Muscle layer of duodenum (tissue), 2 donors: ENCODE measurements around the gene CXXC4.
A peak's percentile ranks its signal among the peaks of the same experiment; 100 is the strongest.

Source experiments
- H3K27ac ChIP-seq: one replicate; pipeline ENCODE4 v1.7.0; 2013; ENCODE audit warnings: mild to moderate bottlenecking, low read length
- H3K27me3 ChIP-seq: one replicate; pipeline ENCODE4 v1.7.0; 2013; ENCODE audit warnings: low read depth, mild to moderate bottlenecking, control low read depth, low read length
- H3K36me3 ChIP-seq, 2 donors: one replicate each; pipeline ENCODE4 v1.7.0; 2013; ENCODE audit warnings: low read length in 2 of 2, control low read depth in 1 of 2, mild to moderate bottlenecking in 1 of 2; ENCODE audit not compliant: insufficient read depth in 2 of 2, control insufficient read depth in 1 of 2
- H3K4me1 ChIP-seq, 2 donors: one replicate each; pipeline ENCODE4 v1.7.0; 2013; ENCODE audit warnings: low read length in 2 of 2, mild to moderate bottlenecking in 2 of 2, control low read depth in 1 of 2, moderate library complexity in 1 of 2; ENCODE audit not compliant: insufficient read depth in 2 of 2, control insufficient read depth in 1 of 2
- H3K4me3 ChIP-seq, 2 donors: one replicate each; pipeline ENCODE4 v1.7.0; 2013; ENCODE audit warnings: low read length in 2 of 2, low read depth in 1 of 2, mild to moderate bottlenecking in 1 of 2
- H3K9me3 ChIP-seq, 2 donors: one replicate each; pipeline ENCODE4 v1.7.0; 2013; ENCODE audit warnings: low read length in 2 of 2, control low read depth in 1 of 2, mild to moderate bottlenecking in 1 of 2; ENCODE audit not compliant: control insufficient read depth in 1 of 2
- donor health status: healthy.

CXXC4 gene

GRCh38 chr4:104494822-104495559 is at the start of gene CXXC4:
Gene CXXC4 (minus strand): TSS chr4:104494894. CDS start chr4:104491802, 3,092 bp downstream.
- no peaks in the 10 kb centered on the region for H3K9me3 ChIP-seq
- peak within 1 kb of the TSS; percentile 91 for H3K27ac ChIP-seq
- H3K4me1 ChIP-seq: peaks cover 4 to 24% of the 10 kb centered on the region in 2 donors
- H3K27me3 ChIP-seq: no peaks in the 10 kb centered on the region
- H3K4me3 ChIP-seq: peak within 1 kb of the TSS; percentile 72 to 73
- H3K36me3 ChIP-seq: no peaks in the 10 kb centered on the region

- Histone ChIP-seq H3K9me3 (peaks cover 0 to 3% of the 10 kb centered on the region in 2 donors), H3K36me3 (no peaks in the 10 kb centered on the region), H3K27me3 (no peaks in the 10 kb centered on the region), H3K4me1 (peaks cover 0 to 7% of the 10 kb centered on the region in 2 donors), H3K27ac (no peak overlapping the region), H3K4me3 (no peak overlapping the region)
Measured at GRCh38 chr4:104533156-104533555, 38.5 kb upstream of the CXXC4 start.

DNA sequence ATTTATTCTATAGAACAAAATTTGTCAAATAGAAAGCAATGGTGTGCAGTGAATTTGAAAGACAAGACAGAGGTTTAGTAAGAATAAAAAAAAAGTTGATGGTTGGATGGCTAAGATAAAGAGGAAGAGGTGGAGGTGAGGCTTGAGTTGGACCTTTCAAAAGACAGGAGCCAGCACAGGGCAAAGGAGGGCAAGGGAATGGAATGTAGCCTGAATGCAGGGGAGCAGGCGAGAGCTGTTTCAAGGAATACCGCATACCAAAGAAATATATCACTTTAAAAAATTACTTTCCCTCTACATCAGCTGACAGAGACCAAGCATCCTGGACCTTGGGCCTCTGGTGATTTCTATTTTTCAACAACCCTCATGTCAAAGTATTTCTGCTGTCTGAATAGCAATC is 38.0 kb upstream of the CXXC4 start:
- Histone ChIP-seq H3K36me3 (no peaks in the 10 kb centered on the region), H3K27me3 (no peaks in the 10 kb centered on the region), H3K4me3 (no peak overlapping the region), H3K9me3 (peaks cover 0 to 3% of the 10 kb centered on the region in 2 donors), H3K4me1 (peaks cover 0 to 7% of the 10 kb centered on the region in 2 donors), H3K27ac (no peak overlapping the region)

GRCh38 chr4:104531390-104531789 is 36.7 kb upstream of the CXXC4 start:
- Histone ChIP-seq H3K27me3 (no peaks in the 10 kb centered on the region), H3K9me3 (peaks cover 0 to 3% of the 10 kb centered on the region in 2 donors), H3K4me1 (peaks cover 0 to 7% of the 10 kb centered on the region in 2 donors), H3K36me3 (no peaks in the 10 kb centered on the region), H3K4me3 (no peak overlapping the region), H3K27ac (no peak overlapping the region)

- Histone ChIP-seq H3K4me1 (peaks cover 0 to 7% of the 10 kb centered on the region in 2 donors), H3K27ac (no peak overlapping the region), H3K9me3 (no peaks in the 10 kb centered on the region), H3K27me3 (no peaks in the 10 kb centered on the region), H3K4me3 (no peak overlapping the region), H3K36me3 (no peaks in the 10 kb centered on the region)
Measured at GRCh38 chr4:104530426-104530825, 35.7 kb upstream of the CXXC4 start.

- no peak overlapping the region for H3K27ac ChIP-seq
- H3K27me3 ChIP-seq: no peaks in the 10 kb centered on the region
- H3K36me3 ChIP-seq: no peaks in the 10 kb centered on the region
- no peaks in the 10 kb centered on the region for H3K9me3 ChIP-seq
- H3K4me1 ChIP-seq: no peaks in the 10 kb centered on the region
- no peak overlapping the region for H3K4me3 ChIP-seq
Measured at GRCh38 chr4:104524591-104524990, 29.9 kb upstream of the CXXC4 start.

DNA sequence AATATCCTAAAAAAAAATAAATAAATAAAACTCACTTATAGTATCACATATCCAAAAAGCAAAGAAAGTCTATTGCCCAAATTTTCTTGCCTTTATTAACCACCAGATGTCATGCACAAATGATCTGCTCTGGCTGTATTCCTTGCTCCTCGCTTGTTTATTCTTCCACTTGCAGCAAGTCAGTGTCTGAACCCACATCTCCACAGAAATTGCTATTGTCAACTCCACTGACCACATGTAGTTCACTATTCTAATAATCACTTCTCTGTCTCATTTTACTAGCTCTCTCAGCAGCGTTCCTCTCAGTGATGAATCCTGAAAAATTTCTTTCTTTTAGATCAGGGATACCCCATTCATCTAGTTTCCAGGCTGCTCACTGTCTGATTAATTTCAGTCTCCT is 29.3 kb upstream of the CXXC4 start:
- Histone ChIP-seq H3K27ac (no peak overlapping the region), H3K9me3 (no peaks in the 10 kb centered on the region), H3K36me3 (no peaks in the 10 kb centered on the region), H3K4me1 (no peaks in the 10 kb centered on the region), H3K27me3 (no peaks in the 10 kb centered on the region), H3K4me3 (no peak overlapping the region)

GRCh38 chr4:104519588-104519987 is 24.9 kb upstream of the CXXC4 start:
- no peaks in the 10 kb centered on the region for H3K9me3 ChIP-seq
- H3K27me3 ChIP-seq: no peaks in the 10 kb centered on the region
- no peaks in the 10 kb centered on the region for H3K4me1 ChIP-seq
- no peaks in the 10 kb centered on the region for H3K36me3 ChIP-seq
- H3K4me3 ChIP-seq: no peak overlapping the region
- no peak overlapping the region for H3K27ac ChIP-seq

GRCh38 chr4:104516884-104517283 is 22.2 kb upstream of the CXXC4 start:
- no peak overlapping the region for H3K4me3 ChIP-seq
- no peaks in the 10 kb centered on the region for H3K27me3 ChIP-seq
- H3K4me1 ChIP-seq: no peaks in the 10 kb centered on the region
- no peak overlapping the region for H3K27ac ChIP-seq
- H3K36me3 ChIP-seq: no peaks in the 10 kb centered on the region
- H3K9me3 ChIP-seq: no peaks in the 10 kb centered on the region

DNA sequence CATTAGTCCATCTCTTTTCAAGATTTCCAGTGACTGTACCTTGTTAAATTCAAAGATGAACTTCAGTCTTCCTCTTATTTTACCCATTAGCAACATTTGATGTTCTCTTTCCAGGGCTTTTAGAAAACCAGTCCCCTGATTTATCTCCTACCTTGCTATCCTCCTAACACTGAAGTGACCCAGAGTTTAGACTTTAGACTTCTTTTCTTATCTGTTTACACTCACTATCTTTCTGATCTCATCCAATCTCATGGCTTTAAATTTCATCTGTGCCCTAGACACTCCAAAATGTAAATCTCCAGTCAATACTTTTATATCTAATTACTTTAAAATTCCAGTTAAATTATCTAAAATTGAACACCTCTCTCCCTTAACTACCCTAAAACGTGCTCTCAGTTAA is 13.5 kb upstream of the CXXC4 start:
- Histone ChIP-seq H3K4me1 (no peaks in the 10 kb centered on the region), H3K36me3 (no peaks in the 10 kb centered on the region), H3K9me3 (no peaks in the 10 kb centered on the region), H3K27ac (no peak overlapping the region), H3K27me3 (no peaks in the 10 kb centered on the region), H3K4me3 (no peak overlapping the region)

- H3K4me1 ChIP-seq: no peaks in the 10 kb centered on the region
- no peaks in the 10 kb centered on the region for H3K27me3 ChIP-seq
- no peaks in the 10 kb centered on the region for H3K36me3 ChIP-seq
- no peak overlapping the region for H3K27ac ChIP-seq
- H3K9me3 ChIP-seq: no peaks in the 10 kb centered on the region
- no peak overlapping the region for H3K4me3 ChIP-seq
Measured at GRCh38 chr4:104507112-104507511, 12.4 kb upstream of the CXXC4 start.

GRCh38 chr4:104504536-104504935 is 9.8 kb upstream of the CXXC4 start:
- Histone ChIP-seq H3K9me3 (no peaks in the 10 kb centered on the region), H3K27ac (no peak overlapping the region), H3K27me3 (no peaks in the 10 kb centered on the region), H3K4me1 (peaks cover 0 to 7% of the 10 kb centered on the region in 2 donors), H3K4me3 (no peak overlapping the region), H3K36me3 (no peaks in the 10 kb centered on the region)
